Measurements from ENCODE around the gene BPI.
"Not testable (repeated sequence)": the region's sequence is repeated elsewhere in the genome, so short reads cannot be mapped to it uniquely, and the experiment has no call there.

The BPI gene

DNA sequence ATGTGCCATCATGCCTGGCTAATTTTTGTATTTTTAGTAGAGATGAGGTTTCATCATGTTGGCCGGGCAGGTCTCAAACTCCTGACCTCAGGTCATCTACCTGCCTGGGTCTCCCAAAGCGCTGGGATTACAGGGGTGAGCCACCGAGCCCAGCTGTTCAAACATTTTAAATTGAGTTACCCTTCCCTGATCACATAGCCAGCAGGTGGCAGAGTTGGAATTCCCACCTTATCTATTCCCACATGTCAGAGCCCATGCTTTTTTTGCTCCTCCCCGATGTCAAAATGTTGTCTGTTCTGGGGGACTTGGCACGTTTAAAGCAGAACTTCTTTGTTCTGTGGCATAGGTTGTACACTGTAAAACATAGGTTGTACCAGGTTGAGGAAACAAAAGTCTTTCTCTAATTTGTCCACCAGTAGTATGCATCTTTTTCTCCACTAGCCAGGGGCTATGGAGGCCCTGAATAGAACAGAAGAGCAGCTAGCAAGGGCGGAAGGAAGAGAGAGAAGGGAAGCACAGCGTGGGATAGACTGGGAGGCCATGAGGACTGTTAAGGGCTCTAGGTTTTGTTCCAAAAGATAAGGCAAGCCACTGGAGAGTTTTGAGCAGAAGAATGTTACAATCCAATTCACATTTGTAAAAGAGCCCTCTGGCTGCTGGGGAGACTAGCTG lies 35.0 kb downstream of the BPI start:
- DNase-seq: no peak

DNA sequence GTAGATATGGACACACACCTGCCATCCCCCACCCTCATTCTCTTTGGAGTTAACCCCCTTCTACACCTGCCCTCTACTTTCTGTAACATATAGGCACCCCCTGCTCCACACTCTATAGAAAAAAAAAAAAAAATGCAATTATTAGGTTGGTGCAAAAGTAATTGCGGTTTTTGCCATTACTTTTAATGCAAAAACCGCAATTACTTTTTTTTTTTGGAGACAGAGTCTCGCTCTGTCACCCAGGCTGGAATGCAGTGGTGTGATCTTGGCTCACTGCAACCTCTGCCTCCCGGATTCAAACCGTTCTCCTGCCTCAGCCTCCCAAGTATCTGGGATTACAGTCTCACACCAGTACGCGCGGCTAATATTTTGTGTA lies 35.6 kb downstream of the BPI start:
- DNase-seq: not testable (repeated sequence)

DNA sequence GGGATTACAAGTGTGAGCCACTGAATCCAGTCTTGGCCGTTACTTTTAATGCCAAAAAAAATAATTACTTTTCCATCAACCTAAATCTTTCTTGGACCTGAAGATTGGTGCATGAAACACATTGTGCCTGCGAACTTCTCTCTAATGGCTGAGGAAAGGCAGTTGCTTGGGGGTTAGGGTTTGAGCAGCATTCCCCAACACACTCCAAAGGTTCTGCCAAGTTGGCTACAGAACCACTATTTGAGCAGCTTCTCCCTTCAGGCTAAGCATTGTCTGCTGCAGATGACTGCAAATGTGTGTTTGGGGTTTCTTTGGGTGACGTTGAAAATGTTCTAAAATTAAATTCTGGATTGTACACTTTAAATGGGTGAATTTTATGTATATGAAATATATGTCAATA lies 36.0 kb downstream of the BPI start:
- DNase-seq: no peak

DNA sequence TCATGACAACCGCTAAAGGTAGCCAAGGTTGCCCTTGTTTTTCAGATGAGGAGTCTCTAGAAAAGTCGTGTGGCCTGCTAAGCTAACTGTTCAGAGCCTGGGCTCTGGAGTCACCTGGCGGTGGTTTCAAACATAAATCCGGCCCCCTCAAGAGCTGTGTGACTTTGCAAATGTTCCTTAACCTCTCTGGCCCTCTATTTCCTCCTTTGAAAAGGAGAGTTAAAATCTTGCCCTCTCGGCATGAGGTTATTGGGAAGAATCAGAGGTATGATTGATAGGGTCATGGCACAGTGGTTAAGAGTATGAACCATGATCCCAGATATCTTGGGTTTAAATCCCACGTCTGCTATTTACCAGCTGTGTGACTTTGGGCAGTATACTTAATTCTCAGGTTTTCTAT lies 36.7 kb downstream of the BPI start:
- no peak for DNase-seq

DNA sequence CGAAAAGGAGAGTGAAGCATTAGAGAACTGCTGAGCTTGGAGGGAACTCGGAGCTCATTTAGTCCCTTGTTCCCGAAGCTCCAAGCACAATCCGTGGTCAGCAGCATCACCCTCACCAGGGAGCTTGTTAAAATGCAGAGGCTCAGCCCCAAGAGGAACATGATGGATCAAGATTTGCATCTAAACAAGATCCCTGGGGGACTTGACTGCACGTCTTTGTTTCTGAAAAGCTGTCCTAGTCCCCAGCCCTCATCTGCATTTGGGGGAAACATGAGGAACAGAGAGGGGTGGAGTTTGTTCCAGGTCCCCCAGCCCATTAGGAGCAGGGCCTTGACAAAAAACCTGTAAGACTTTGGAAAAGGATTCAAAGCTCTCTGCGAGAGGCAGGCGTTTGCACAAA lies 38.3 kb downstream of the BPI start:
- no peak for DNase-seq

DNA sequence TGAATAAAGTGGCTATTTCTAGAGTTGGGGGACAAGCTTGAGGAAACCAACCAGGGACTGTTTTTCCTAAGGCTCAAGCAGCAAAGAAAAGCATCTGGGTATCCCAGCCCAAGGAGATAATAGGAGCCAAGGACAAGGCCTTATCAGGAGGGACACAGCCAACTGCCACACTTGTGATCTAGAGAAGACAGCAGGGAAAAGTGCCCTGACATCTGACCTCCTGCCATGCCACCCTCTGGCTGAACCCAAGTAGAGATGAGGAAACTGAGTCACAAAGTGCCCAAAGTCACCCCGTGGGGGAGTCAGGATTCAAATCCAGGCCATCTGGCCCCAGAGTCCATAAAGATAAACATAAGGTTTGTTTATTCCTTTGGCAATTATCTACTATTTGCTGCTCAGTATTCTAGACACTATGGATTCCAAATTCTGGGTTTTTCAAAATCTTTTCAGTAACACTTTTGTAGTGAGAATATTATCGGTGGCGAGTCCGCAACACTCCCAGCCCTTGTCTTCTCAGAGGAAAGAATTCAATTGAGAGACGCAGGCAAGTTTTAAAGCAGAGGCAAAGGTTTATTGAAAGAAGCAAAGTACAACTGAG lies 38.9 kb downstream of the BPI start:
- DNase-seq: no peak

DNA sequence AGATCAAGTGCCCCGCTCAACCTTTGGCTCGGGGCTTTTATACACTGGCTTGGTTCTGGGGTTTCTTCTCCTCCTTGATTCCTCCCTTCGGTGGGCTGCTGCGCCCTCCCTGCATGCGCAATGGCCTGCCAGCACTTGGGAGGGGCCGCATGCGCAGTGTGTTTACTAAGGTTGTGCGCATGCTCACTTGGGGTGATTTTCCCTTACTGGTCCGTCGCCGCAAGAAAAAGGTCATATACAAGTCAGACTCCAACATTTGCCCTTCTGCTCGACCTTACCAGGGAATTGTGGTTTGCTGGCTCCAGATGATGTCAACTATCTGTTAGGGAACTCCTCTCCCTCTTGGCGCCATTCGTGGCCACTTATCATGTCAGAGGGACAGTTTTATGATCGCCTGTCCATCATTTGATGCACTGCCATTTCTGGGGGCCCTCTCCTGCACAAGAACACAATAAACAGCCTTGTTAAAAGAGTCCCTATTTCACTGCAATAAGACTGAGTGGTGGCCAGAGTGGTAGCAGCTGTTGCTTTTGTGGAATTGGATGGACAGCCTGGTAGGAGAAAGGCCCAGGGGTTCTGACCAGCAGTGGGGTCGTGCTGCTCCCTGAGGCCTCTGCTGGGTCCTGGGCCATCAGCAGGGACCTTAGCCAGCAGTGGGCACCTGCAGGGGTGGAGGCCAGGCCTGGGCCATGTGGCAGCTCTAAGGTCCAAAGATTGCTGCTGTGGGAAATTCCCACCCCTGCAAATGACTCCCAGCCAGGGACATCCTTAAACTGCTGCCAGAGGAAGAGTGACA lies 39.6 kb downstream of the BPI start:
- no peak for DNase-seq

DNA sequence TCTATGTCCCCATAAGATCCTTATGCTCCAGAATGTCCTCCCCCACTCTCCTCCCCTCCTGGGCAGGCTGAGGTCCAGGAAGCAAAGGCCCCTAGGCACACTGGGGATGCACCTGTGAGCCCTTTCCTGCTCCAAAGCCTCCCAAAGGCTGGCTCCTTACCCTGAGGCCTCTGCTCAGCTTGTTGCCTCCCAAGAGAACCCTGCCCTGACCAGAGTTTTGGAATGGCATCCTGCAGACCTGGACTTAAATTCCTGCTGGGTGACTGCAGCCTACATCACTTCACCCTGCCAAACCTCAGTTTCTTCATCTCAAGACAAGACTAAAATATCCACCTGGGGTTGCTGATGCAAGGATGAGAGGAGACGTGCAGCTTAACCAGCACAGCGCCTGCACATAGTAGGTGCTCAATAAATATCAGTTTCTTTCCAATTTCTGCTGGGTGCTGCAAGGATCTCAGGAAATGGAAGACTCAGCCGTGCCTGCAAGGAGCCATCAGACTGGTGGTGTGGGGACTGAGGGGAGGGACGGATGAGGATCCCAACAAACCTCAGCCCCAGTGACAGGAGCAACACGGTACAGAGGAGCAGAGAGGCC lies 40.2 kb downstream of the BPI start:
- no peak for DNase-seq

DNA sequence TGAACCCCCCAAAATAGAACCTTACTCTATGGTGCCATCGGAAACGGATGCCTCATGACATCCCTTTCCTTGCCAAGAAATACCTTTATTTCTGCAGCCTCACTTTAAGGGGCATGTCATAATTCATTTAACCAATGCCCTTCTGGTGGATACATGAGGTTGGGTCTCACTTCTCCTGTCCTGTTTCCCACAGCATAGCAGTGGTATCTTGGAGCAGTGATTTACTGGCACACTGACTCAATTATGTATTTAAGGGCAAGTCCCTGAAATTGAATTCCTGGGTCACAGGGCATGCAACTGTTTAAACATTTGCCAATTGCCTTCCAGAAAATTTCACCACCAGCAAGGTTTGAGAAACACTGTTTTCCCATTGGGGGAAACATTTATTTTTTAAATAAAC lies 41.7 kb downstream of the BPI start:
- DNase-seq: no peak

DNA sequence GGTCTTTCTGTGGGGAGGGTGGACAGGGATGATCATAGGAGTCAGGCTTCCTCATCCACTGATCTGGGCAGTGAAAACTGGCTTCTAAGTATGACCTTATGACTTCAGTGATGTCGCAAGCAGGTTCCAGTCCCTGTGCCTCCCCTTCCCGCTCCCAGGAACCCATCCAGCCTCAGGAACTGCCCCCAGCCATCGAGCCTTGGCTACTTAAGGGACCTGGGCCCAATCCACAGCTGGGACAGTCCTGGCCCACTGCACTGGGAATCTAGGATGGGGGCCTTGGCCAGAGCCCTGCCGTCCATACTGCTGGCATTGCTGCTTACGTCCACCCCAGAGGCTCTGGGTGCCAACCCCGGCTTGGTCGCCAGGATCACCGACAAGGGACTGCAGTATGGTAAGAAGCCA lies 42.3 kb downstream of the BPI start, which contains the start of gene LBP:
Gene LBP (plus strand): TSS at position 236 of the 405 bp plus-strand sequence. CDS start 35 bp downstream, at position 271.
- no peak for DNase-seq

DNA sequence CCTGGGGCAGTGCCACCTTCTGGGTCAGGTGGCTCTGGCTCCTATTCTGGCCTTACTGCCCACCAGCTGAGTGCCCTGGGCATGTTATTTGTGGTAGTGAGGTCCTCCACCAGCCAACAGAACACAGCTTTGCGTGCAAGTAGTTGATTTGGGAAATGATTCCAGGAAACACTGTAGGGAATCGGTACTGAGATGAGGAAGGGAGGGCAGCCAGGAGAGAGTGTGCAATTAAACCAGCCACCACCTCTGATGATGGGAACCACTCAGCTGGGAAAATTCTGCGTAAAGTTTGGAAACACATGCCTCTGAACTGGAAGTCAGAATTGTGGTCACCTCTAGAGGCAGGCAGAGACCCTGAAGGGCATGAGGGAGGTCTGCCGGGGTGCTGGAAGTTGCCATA lies 42.8 kb downstream of the BPI start:
- DNase-seq: no peak

DNA sequence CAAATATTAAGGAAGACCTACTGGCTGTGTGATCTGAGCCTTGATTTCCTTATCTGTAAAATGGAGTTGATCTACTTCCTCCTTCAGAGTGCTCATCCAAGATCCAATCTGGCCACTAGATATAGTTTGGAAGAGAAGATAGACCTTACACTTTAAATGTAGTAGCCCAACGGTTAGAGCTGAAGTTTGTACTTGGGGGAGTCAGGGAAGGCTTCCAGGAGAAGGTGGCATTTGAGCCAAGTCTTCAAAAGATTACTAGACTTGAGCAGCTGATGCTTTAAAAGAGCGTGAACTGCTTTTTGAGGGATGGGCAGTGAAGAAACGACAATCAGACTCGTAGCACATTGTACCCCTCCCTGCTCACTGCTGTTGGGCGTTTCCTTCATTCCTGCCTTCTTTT lies 45.9 kb downstream of the BPI start:
- DNase-seq: no peak

DNA sequence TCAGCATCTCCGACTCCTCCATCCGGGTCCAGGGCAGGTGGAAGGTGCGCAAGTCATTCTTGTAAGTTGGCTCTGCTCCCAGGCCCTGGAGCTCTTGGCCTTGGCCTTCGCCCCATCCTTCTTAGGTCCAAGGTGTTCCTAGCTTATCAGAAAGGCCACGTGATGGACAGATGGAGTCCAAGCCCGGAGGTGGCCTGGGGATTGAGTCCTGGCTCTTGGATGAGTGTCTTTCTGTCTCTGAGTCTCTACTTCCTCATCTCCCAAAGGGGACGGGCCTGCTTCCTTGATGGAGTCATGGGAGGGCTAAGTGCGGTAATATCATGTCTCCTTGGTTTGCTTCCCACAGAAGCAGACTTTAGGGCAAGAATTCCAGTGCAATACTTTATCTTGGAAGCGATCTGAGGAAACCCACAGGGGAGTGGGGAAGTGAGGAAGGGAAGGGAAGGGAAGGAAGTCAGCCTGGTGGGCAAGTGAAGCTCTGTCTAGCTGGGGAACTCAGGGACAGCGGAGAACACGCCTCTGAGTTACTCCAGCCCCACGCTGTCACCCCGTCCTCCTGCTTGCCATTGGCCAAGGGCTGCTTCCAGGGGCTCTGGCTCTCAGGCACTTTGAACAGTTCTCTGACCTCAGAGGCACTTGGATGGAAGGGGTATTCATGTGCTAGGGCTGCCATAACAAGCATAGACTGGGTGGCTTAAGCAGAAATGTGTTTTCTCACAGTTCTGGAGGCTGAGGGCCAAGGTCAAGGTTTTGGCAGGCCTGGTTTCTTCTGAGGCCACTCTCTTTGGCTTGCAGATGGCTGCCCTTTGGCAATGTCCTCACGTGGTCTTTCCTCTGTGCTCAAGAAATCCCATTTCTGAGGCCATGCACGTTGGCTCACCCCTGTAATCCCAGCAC lies 47.2 kb downstream of the BPI start:
- DNase-seq: no peak

DNA sequence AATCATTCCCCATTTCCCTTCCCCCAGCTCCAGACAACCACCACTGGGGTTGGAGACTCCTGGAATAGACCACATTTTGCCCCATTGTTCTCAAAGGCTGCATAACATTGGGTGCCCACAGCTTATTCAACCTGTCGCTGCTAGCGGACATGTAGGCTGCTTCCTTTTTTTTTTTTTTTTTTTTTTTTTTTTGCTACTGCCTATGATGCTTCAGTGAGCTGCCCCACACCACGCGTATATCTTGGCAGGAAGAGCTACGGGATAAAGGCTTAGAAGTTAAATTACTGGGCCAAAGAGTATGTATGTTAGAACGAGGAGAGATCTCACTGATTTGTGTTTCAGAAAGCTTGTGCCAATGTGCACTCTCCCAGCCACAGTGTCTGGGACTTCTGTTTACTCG lies 49.4 kb downstream of the BPI start:
- no peak for DNase-seq

DNA sequence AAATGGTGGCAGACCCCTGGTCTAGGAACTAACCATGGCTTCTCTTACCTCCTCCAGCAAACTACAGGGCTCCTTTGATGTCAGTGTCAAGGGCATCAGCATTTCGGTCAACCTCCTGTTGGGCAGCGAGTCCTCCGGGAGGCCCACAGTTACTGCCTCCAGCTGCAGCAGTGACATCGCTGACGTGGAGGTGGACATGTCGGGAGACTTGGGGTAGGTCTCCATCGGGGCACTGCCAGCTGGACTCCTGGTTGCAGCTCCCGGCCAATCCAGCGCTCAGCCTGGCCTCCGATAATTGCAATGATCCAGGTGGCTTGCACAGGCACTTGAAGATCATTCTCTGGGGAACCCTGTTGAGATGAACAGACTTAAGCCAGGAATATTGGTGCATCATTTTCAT lies 50.3 kb downstream of the BPI start:
- no peak for DNase-seq

DNA sequence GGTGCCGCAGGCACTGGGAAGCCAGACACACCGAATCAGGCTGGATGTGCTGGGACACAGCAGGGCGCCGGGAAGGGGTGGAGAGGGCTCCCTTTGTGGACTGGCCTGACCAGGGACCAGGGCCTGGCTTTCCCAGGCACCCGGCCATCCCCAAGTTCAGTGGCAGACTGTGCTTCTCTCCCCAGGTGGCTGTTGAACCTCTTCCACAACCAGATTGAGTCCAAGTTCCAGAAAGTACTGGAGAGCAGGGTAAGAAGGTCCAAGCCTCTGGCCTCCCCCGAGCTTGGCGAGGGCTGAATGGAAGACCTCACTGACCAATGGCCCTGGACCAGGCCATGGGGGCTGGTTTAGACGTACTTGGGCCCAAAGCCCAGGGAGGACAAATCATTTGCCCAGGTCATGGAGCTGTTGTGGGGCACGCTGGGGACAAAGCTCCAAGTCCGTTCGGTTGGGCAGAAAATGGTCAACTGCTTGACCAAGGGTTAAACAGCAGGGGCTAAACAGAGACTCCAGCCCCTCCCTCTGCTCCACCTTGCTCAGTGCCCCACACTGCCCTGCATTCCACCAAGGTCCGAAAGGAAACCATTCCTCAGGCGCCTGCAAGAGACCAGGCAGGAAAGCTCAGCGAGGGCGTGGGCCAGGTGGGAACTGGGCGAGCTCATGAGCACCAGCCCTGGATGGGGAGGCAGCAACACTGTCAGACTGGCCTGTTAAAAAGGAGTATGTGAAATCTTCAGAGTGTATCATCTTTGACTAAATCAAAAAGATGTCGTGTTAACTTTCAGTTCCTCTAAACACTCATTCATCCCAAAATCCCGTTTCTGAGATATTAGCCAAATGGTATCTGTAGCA lies 51.4 kb downstream of the BPI start:
- no peak for DNase-seq

DNA sequence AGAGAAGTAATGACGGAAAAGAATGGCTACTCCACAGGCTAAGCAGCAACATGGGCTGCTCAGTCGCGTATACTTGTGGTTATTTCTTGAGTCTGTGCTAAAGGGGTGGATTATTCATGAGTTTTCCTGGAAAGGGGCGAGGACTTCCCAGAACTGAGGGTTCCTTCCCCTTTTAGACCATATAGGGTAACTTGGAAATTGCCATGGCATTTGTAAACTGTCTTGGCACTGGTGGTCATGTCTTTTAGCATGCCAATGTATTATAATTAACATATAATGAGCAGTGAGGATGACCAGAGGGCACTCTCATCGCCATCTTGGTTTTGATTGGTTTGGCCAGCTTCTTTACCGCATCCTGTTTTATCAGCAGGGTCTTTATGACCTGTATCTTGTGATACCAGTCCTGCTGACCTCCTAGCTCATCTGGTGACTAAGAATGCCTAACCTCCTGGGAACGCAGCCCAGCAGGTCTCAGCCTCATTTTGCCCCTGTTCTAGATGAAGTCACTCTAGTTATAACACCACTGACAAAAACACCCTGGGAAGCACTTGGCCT lies 53.8 kb downstream of the BPI start:
- no peak for DNase-seq

DNA sequence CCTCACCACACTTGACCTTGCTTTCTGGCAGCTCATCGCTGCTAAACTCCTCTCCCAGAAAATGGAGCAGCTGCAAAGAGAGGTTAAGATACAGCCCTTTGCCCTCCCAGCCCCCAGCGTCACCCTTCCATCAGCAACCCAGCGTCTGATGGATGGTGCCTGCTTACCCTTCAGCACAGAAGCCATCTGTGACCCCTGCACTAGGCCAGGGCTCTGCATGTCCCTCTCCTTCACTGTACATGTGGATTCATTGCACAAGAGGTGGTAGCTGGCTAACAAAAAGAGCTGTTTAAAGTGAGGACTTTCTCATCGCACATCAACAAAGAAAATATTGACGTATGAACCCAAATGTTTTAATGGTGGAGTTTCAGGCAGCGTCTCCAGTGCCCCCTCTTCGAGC lies 54.6 kb downstream of the BPI start:
- no peak for DNase-seq

DNA sequence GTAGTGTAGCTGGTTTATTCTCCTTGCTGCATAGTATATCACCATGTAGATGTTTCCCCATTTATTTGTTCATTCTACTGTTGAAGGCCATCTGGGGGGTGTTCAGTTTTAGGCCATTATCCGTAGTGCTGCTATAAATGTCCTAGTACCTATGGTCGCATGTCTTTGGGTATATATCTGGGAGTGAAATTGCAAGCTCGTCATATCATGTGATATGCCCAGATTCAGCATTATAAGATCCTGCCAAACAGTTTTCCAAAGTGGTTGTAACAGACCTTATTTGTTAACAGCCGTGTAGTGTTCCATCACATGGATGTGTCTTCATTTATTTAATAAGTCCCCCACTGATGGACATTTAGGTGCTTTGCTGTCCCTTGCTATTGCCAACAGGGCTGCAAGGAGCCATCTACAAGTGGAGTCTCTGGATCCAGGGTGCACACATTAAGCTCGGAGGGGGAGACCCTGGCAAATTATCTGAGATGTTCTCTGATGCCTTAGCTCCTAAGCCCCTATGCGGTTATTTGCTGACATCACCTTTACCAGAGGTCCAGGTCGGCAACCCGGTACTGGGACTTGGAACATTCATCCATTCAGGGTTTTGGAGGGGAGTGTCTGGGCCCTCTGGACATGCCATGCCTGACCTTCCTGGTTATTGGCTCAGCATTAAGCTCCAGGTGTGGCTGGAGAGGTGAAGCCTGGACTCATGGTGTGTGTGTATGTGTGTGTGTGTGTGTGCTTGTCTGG lies 59.2 kb downstream of the BPI start:
- DNase-seq: no peak

DNA sequence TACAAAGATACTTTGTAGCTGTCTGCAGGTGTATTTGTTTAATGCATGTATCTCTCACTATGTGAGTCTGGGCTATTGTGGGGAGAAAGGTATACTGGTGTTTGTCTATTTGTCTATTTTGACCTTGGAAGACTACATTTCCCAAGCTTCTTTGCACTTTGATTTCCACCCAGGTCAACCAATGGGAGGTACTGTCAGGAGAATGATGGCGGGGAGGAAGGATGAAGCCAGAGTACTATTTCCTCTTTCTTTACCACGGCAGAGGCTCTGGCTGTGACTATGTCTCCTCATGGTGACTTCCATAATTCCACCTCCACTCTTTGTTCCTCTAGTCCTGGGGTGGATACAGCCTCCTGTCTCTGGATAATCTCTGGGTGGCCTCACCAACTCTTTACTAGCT lies 65.4 kb downstream of the BPI start:
- no peak for DNase-seq

DNA sequence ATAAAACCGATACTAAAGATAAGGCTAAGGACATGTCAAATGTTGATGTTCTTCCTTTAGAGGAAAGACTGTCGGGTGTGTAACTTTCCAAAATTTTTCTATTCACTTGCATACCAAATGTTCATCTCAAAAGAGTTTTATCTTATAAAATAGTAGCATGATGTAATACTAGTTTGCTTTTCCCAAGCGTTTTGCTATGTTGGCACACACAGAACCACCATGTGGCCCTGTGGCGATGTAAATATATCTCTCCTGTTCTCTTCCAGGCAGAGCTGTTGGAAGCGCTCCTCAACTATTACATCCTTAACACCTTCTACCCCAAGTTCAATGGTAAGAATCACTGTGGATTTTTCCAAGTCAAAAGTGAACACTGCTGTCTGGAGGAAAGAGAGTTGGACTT lies 68.8 kb downstream of the BPI start:
- no peak for DNase-seq
